Esophagus squamous epithelium (tissue), 5 donors: Measurements from ENCODE around the gene TXNDC11. TPM values are rescaled to one million over a fixed set of nuclear protein-coding genes. Genes with fewer than 3 reads are reported as not detected.
A peak's percentile ranks its signal among the peaks of the same experiment; 100 is the strongest.

Experiments
- DNase-seq: peaks from one replicate; lab custom pipeline; 2025; lab: John Stamatoyannopoulos, UW
- H3K27ac ChIP-seq, 4 donors: fragments of 200-600 bp; sonication (generic); one replicate each; pipeline ENCODE4 v1.5.1; 2016 to 2019; ENCODE audit warnings: mild to moderate bottlenecking in 1 of 4
- H3K27me3 ChIP-seq, 4 donors: fragments of 200-600 bp; sonication (generic); 1 replicate in 3 of 4; 2 replicates in 1 of 4; pipeline versions ENCODE4 v1.5.1 to v1.6.0; 2017 to 2021; ENCODE audit warnings: antibody characterized with exemption in 1 of 4
- H3K36me3 ChIP-seq, 3 donors: fragments of 200-600 bp; sonication (generic); one replicate each; pipeline ENCODE4 v1.5.1; 2016 to 2019
- H3K4me1 ChIP-seq, 3 donors: fragments of 200-600 bp; sonication (generic); one replicate each; pipeline ENCODE4 v1.5.1; 2017 to 2019
- H3K4me3 ChIP-seq, 4 donors: fragments of 200-600 bp; sonication (generic); 1 replicate in 3 of 4; 2 replicates in 1 of 4; pipeline ENCODE4 v1.5.1; 2016 to 2019; ENCODE audit warnings: mild to moderate bottlenecking in 2 of 4, moderate library complexity in 1 of 4
- H3K9me3 ChIP-seq, 3 donors: fragments of 200-600 bp; sonication (generic); one replicate each; pipeline ENCODE4 v1.5.1; 2016 to 2019
- CTCF ChIP-seq, 6 experiments: fragments of 450-650 bp in 4 of 6; fragments of 200-600 bp in 2 of 6; sonication (generic) in 2 of 6; IDR thresholded peaks; one replicate each; pipeline ENCODE4 v1.5.1; 2016 to 2019; ENCODE audit warnings: antibody characterized with exemption in 6 of 6, mild to moderate bottlenecking in 4 of 6, moderate library complexity in 4 of 6
- POLR2A ChIP-seq, 4 donors: fragments of 450-650 bp; IDR thresholded peaks; one replicate each; pipeline ENCODE4 v1.6.1; 2017; ENCODE audit warnings: antibody characterized with exemption in 4 of 4, mild to moderate bottlenecking in 4 of 4, moderate library complexity in 3 of 4
- WGBS, 2 donors: methylation state at CpG; one replicate each; pipeline ENCODE4 v1.1.5; 2018; 5-methylcytosine and 5-hydroxymethylcytosine counted together
- intact Hi-C: fragments of 100-400 bp; cut with DNase I; formaldehyde crosslinking; loops from one replicate; pipeline ENCODE4 v1.15.0; 2022
- total RNA-seq, 4 donors: library from RNA; depleted of rRNA; stranded (reverse); fragments of >200 nt; gene quantifications; one replicate each; pipeline ENCODE4 v1.1.0, GENCODE V29; 2016
- donor health status: DM: yes; HTN: yes; CAD: no.

TXNDC11 gene
- total RNA-seq, 4 donors from 2014 or later = 26.0 to 39.1 (median 35.9) TPM

- no peak for TF ChIP-seq POLR2A (IDR thresholded peaks at IDR 0.05)
- no peak for TF ChIP-seq CTCF (IDR thresholded peaks at IDR 0.05)
- Histone ChIP-seq H3K27me3 (no peaks in the 10 kb centered on the region), H3K4me3 (no peak overlapping the region), H3K36me3 (peaks cover 6 to 76% (median 16%) of the 10 kb centered on the region in 3 donors), H3K27ac (no peak overlapping the region), H3K4me1 (peaks cover 5 to 49% (median 10%) of the 10 kb centered on the region in 3 donors), H3K9me3 (no peaks in the 10 kb centered on the region)
- intact Hi-C loops = no loop called here
- 79 to 85% methylated on average over 6 of the region's 8 CpGs for WGBS, 2 donors
- no peak for DNase-seq
Observed at GRCh38 chr16:11735787-11736186, 6.9 kb downstream of the TXNDC11 start.

DNA sequence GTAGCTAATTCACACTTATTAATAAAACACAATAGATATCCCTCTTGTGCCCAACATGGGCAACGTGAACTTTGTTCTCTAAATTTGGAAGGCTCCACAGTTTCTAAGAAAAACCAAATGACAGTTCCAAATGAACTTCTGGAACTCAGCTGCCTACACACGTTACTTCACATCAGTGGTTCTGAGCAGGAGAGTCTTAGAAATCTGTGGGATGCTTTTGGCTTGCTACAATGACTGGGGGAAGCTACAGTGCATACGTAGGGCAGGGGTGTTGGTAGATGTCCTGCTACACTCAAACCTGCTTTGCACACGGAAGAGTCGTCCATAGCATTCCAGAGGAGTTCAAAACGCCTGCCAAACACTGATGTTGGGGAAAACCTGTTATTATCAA lies 8.0 kb downstream of the TXNDC11 start:
- intact Hi-C loops = no loop called here
- Histone ChIP-seq H3K36me3 (peaks cover 6 to 88% (median 17%) of the 10 kb centered on the region in 3 donors), H3K9me3 (no peaks in the 10 kb centered on the region), H3K4me3 (no peak overlapping the region), H3K27ac (peak overlapping the region in 2 of 4 donors; percentile 3 to 32), H3K27me3 (no peaks in the 10 kb centered on the region), H3K4me1 (peaks cover 0 to 37% (median 0%) of the 10 kb centered on the region in 3 donors)
- DNase-seq = no peak
- WGBS, 2 donors = 59 to 83% methylated on average over 6 of the region's 6 CpGs
- no peak for TF ChIP-seq POLR2A (IDR thresholded peaks at IDR 0.05)
- TF ChIP-seq CTCF (IDR thresholded peaks at IDR 0.05) = no peak

GRCh38 chr16:11734025-11734652 lies 8.5 kb downstream of the TXNDC11 start:
- TF ChIP-seq POLR2A (IDR thresholded peaks at IDR 0.05) (no peak), CTCF (IDR thresholded peaks at IDR 0.05) (no peak)
- Histone ChIP-seq H3K9me3 (no peaks in the 10 kb centered on the region), H3K4me1 (peaks cover 0 to 32% (median 0%) of the 10 kb centered on the region in 3 donors), H3K36me3 (peaks cover 9 to 93% (median 19%) of the 10 kb centered on the region in 3 donors), H3K27me3 (no peaks in the 10 kb centered on the region), H3K4me3 (no peak overlapping the region), H3K27ac (peak overlapping the region in 2 of 4 donors; percentile 6 to 32)
- DNase-seq = no peak
- intact Hi-C loops = no loop called here
- WGBS, 2 donors = 56 to 64% methylated on average over 3 of the region's 3 CpGs

GRCh38 chr16:11731222-11731621 lies 11.4 kb downstream of the TXNDC11 start:
- 73 to 77% methylated on average over 3 of the region's 3 CpGs for WGBS, 2 donors
- peaks cover 17 to 99% (median 22%) of the 10 kb centered on the region in 3 donors for H3K36me3 ChIP-seq
- H3K27ac ChIP-seq = no peak overlapping the region
- TF ChIP-seq POLR2A (IDR thresholded peaks at IDR 0.05) = no peak
- TF ChIP-seq CTCF (IDR thresholded peaks at IDR 0.05) = no peak
- H3K4me1 ChIP-seq = peaks cover 0 to 9% (median 0%) of the 10 kb centered on the region in 3 donors
- no peaks in the 10 kb centered on the region for H3K9me3 ChIP-seq
- H3K27me3 ChIP-seq = no peaks in the 10 kb centered on the region
- intact Hi-C loops = no loop called here
- DNase-seq = no peak
- H3K4me3 ChIP-seq = no peak overlapping the region

DNA sequence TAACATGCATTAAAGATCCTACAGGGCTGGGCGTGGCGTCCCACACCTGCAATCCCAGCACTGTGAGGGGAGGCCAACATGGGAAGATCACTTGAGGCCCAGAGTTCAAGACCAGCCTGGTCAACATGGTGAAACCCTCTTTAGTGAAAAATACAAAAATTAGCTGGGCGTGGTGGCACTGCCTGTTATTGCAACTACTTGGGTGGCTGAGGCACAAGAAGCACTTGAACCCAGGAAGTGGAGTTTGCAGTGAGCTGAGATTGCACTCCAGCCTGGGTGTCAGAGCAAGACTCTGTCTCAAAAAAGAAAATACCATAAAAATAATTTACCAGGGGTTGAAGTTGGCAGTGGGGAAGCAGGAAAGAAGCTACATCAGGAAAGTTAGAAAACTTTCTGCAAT lies 12.9 kb downstream of the TXNDC11 start:
- Histone ChIP-seq H3K36me3 (peaks cover 15 to 99% (median 19%) of the 10 kb centered on the region in 3 donors), H3K4me3 (no peak overlapping the region), H3K27me3 (no peaks in the 10 kb centered on the region), H3K27ac (no peak overlapping the region), H3K9me3 (no peaks in the 10 kb centered on the region), H3K4me1 (peaks cover 0 to 6% (median 0%) of the 10 kb centered on the region in 3 donors)
- WGBS, 2 donors = 93 to 100% methylated on average over 3 of the region's 3 CpGs
- no peak for TF ChIP-seq POLR2A (IDR thresholded peaks at IDR 0.05)
- TF ChIP-seq CTCF (IDR thresholded peaks at IDR 0.05) = no peak
- intact Hi-C loops = no loop called here
- no peak for DNase-seq
